ENCODE results near the gene DOK6.
A peak's percentile ranks its signal among the peaks of the same experiment; 100 is the strongest.

DOK6 gene

GRCh38 chr18:69444221-69444620, 43.5 kb downstream of the DOK6 start:
- DNase-seq: no peak

- no peak for DNase-seq
Measured at GRCh38 chr18:69447886-69448285, 47.2 kb downstream of the DOK6 start.

GRCh38 chr18:69455125-69455524, 54.4 kb downstream of the DOK6 start:
- DNase-seq: no peak

GRCh38 chr18:69469444-69469919, 68.8 kb downstream of the DOK6 start:
- DNase-seq: peak; percentile 42 to 55

GRCh38 chr18:69480460-69480859, 79.8 kb downstream of the DOK6 start:
- no peak for DNase-seq

GRCh38 chr18:69483574-69483973, 82.9 kb downstream of the DOK6 start:
- DNase-seq: no peak

- DNase-seq: no peak
Measured at GRCh38 chr18:69484699-69485396, 84.2 kb downstream of the DOK6 start.

- DNase-seq: no peak
Measured at GRCh38 chr18:69487488-69488394, 87.1 kb downstream of the DOK6 start.

- no peak for DNase-seq
Measured at GRCh38 chr18:69490072-69490471, 89.4 kb downstream of the DOK6 start.

- DNase-seq: no peak
Measured at GRCh38 chr18:69490813-69491212, 90.1 kb downstream of the DOK6 start.

GRCh38 chr18:69491576-69491975, 90.9 kb downstream of the DOK6 start:
- DNase-seq: no peak

- no peak for DNase-seq
Measured at GRCh38 chr18:69492861-69493260, 92.2 kb downstream of the DOK6 start.

- no peak for DNase-seq
Measured at GRCh38 chr18:69494841-69495240, 94.2 kb downstream of the DOK6 start.

GRCh38 chr18:69495338-69495737, 94.7 kb downstream of the DOK6 start:
- DNase-seq: no peak

GRCh38 chr18:69495841-69496533, 95.3 kb downstream of the DOK6 start:
- DNase-seq: no peak

- no peak for DNase-seq
Measured at GRCh38 chr18:69518989-69519388, 118.3 kb downstream of the DOK6 start.

GRCh38 chr18:69523582-69523981, 122.9 kb downstream of the DOK6 start:
- DNase-seq: no peak

- DNase-seq: no peak
Measured at GRCh38 chr18:69528435-69528834, 127.7 kb downstream of the DOK6 start.

GRCh38 chr18:69529151-69529550, 128.5 kb downstream of the DOK6 start:
- DNase-seq: no peak

GRCh38 chr18:69531973-69532372, 131.3 kb downstream of the DOK6 start:
- no peak for DNase-seq

GRCh38 chr18:69537183-69537582, 136.5 kb downstream of the DOK6 start:
- no peak for DNase-seq

- DNase-seq: no peak
Measured at GRCh38 chr18:69538849-69539248, 138.2 kb downstream of the DOK6 start.

- no peak for DNase-seq
Measured at GRCh38 chr18:69539404-69539803, 138.7 kb downstream of the DOK6 start.
